Mucosa of descending colon (tissue), 3 donors: ENCODE results near the gene THEM5. TPM values are rescaled to one million over a fixed set of nuclear protein-coding genes. Genes with fewer than 3 reads are reported as not detected.

Experiments used
- ATAC-seq: fragments of 200-7000 bp; cut with Tn5 transposase; one replicate; pipeline ENCODE4 v1.9.1; 2020; ENCODE audit warnings: mild to moderate bottlenecking, moderate library complexity
- DNase-seq, 3 donors: peaks; one replicate each; pipeline ENCODE4 v3.0.0-alpha.2; 2020
- H3K36me3 ChIP-seq: fragments of 200-600 bp; one replicate; pipeline ENCODE4 v1.8.0; 2021; ENCODE audit warnings: low read depth, mild to moderate bottlenecking
- H3K4me1 ChIP-seq: fragments of 200-600 bp; one replicate; pipeline ENCODE4 v1.8.0; 2021; ENCODE audit warnings: low read depth, mild to moderate bottlenecking
- H3K4me3 ChIP-seq: fragments of 200-600 bp; one replicate; pipeline ENCODE4 v1.8.0; 2021; ENCODE audit warnings: mild to moderate bottlenecking
- H3K9me3 ChIP-seq: fragments of 200-600 bp; one replicate; pipeline ENCODE4 v1.8.0; 2021; ENCODE audit warnings: mild to moderate bottlenecking
- intact Hi-C, 2 donors: fragments of 100-400 bp; cut with DNase I in 1 of 2; cut with micrococcal nuclease in 1 of 2; formaldehyde crosslinking; loops; one replicate each; pipeline versions ENCODE4 v1.11.0 to v1.11.1; 2022; cut with DNase I, micrococcal nuclease
- total RNA-seq, 3 donors: library from RNA; stranded (reverse); fragmentation: NEBNext Ultra II Directional in 2 of 3; extraction: Animal tissue kit (Norgen Biotek cat#: 25700) in 2 of 3; gene quantifications; one replicate each; pipeline versions ENCODE4 v1.2.1 to v1.2.4, GENCODE V29; 2021 to 2023
- TF ChIP-seq, protein P1 (sequence below): fragments of 200-600 bp; IDR thresholded peaks from one replicate; pipeline ENCODE4 v1.8.0; 2022; ENCODE audit warnings: antibody characterized with exemption, mild to moderate bottlenecking
- donor health status: DM: no; HTN: no; CAD: no; lungs with moderate emphysema.
- donor health status: DM: no; HTN: no; CAD: no.
- donor health status: DM: no; HTN: yes; CAD: no.

THEM5 gene
- total RNA-seq, 3 donors from 2014 or later = not detected

DNA sequence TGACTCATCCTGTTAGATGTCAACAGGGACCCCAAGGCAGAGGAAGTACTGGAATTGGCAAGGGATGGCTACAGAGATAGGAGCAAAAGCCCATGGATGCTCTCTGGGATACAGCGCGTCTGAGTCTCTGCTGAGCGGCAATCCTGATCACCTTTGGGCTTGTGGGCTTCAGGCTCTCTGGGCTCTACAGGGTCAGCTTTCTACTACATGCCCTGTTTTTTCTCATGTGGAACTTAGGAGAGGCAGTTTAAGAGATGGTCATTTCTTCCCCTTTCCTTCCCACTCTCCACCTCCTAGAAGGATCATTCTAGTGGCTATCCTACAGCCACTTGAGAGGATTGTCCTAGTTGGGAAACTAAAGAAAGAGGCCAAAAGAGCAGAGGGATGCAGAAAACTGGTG is 49.6 kb downstream of the THEM5 start:
- H3K4me3 ChIP-seq = no peak overlapping the region
- no peak for DNase-seq
- intact Hi-C loops = no loop called here
- TF ChIP-seq, protein P1, sequence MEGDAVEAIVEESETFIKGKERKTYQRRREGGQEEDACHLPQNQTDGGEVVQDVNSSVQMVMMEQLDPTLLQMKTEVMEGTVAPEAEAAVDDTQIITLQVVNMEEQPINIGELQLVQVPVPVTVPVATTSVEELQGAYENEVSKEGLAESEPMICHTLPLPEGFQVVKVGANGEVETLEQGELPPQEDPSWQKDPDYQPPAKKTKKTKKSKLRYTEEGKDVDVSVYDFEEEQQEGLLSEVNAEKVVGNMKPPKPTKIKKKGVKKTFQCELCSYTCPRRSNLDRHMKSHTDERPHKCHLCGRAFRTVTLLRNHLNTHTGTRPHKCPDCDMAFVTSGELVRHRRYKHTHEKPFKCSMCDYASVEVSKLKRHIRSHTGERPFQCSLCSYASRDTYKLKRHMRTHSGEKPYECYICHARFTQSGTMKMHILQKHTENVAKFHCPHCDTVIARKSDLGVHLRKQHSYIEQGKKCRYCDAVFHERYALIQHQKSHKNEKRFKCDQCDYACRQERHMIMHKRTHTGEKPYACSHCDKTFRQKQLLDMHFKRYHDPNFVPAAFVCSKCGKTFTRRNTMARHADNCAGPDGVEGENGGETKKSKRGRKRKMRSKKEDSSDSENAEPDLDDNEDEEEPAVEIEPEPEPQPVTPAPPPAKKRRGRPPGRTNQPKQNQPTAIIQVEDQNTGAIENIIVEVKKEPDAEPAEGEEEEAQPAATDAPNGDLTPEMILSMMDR = no peak
- H3K9me3 ChIP-seq = no peaks in the 10 kb centered on the region
- no peak for ATAC-seq
- no peaks in the 10 kb centered on the region for H3K4me1 ChIP-seq
- no peaks in the 10 kb centered on the region for H3K36me3 ChIP-seq

DNA sequence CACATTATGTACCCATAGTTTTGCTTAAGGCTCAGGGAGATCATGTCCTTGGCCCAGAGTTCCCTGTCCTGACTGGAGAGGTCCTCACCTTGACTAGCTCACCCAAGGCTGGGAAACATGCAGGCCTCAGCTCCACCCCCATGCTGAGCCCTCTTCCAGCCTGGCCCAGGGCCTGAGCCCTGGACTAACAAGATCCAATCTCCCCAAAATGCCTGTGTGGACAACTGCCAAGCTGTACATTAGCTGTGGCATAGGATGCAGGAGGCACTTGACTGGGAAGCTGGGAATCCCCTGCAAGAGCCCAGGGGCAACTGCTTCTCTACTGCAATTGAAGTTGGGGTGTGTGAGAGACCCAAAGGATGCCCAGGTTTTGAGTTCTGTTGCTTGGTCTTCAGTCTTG is 50.3 kb downstream of the THEM5 start:
- Histone ChIP-seq H3K36me3 (no peaks in the 10 kb centered on the region), H3K9me3 (no peaks in the 10 kb centered on the region), H3K4me1 (no peaks in the 10 kb centered on the region), H3K4me3 (no peak overlapping the region)
- intact Hi-C loops = no loop called here
- no peak for ATAC-seq
- TF ChIP-seq, protein P1 = no peak
- no peak for DNase-seq

GRCh38 chr1:151802372-151802771 is 51.1 kb downstream of the THEM5 start:
- TF ChIP-seq, protein P1 = no peak
- intact Hi-C loops = no loop called here
- Histone ChIP-seq H3K4me3 (no peak overlapping the region), H3K36me3 (no peaks in the 10 kb centered on the region), H3K4me1 (no peaks in the 10 kb centered on the region), H3K9me3 (no peaks in the 10 kb centered on the region)
- DNase-seq = no peak
- no peak for ATAC-seq

GRCh38 chr1:151801846-151802245 is 51.7 kb downstream of the THEM5 start:
- intact Hi-C loops = no loop called here
- no peaks in the 10 kb centered on the region for H3K36me3 ChIP-seq
- no peak for ATAC-seq
- H3K4me1 ChIP-seq = no peaks in the 10 kb centered on the region
- no peak for DNase-seq
- H3K4me3 ChIP-seq = no peak overlapping the region
- H3K9me3 ChIP-seq = no peaks in the 10 kb centered on the region
- TF ChIP-seq, protein P1 = no peak

- Histone ChIP-seq H3K4me1 (no peaks in the 10 kb centered on the region), H3K9me3 (no peaks in the 10 kb centered on the region), H3K36me3 (no peaks in the 10 kb centered on the region), H3K4me3 (no peak overlapping the region)
- intact Hi-C loops = no loop called here
- TF ChIP-seq, protein P1 = no peak
- ATAC-seq = no peak
- no peak for DNase-seq
Measured at GRCh38 chr1:151801310-151801820, 52.1 kb downstream of the THEM5 start.

DNA sequence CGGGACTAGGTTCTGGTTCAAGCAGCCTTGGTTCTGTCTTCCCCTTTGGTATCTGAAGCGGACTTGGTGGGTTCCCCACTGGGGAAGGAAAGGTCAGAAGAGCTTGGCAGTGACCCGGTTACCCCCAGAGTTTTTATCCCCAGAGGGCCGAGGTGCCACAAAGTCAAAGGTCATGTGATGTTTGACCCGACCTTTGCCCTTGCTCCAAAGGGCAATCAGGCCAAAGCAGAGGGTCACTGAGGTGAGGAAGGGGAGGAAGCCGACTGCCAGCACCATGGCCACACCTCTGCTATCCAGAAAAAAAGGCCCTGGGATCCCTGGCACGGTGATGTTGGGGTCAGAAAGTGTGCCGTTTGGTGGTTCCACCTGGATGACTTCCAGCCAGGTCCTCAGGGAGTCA is 52.7 kb downstream of the THEM5 start:
- DNase-seq = no peak
- intact Hi-C loops = no loop called here

More for the DNA sequence above, 52.7 kb downstream of the THEM5 start:
- Histone ChIP-seq H3K36me3 (no peaks in the 10 kb centered on the region), H3K4me3 (no peak overlapping the region), H3K9me3 (no peaks in the 10 kb centered on the region), H3K4me1 (no peaks in the 10 kb centered on the region)
- no peak for ATAC-seq
- TF ChIP-seq, protein P1 = no peak
